Activated CD4-positive, alpha-beta memory T cell treated with anti-CD3 and anti-CD28 coated beads for 36 hours (primary cell): ENCODE data around the gene PRELID1. TPM values are rescaled to one million over a fixed set of nuclear protein-coding genes. Genes with fewer than 3 reads are reported as not detected.
A peak's percentile ranks its signal among the peaks of the same experiment; 100 is the strongest.

Experiments
- CTCF ChIA-PET: fragments of 350-600 bp; sonication (Branson Sonifier 250); formaldehyde crosslinking; loops from one replicate; lab custom pipeline; 2021; ENCODE audit warnings: antibody characterized with exemption, inconsistent platforms; lab: Charles Lee
- POLR2A ChIA-PET: fragments of 350-600 bp; sonication (Branson Sonifier 250); formaldehyde crosslinking; loops from one replicate; lab custom pipeline; 2021; ENCODE audit warnings: antibody characterized with exemption; lab: Charles Lee
- DNase-seq: peaks from one replicate; pipeline ENCODE4 v3.0.0-alpha.2; 2020
- H3K27ac Mint-ChIP-seq: one replicate; pipeline ENCODE4 v1.8.0; 2021; ENCODE audit warnings: mixed read lengths
- H3K27me3 Mint-ChIP-seq: one replicate; pipeline ENCODE4 v1.8.0; 2021; ENCODE audit warnings: mixed read lengths
- H3K36me3 Mint-ChIP-seq: one replicate; pipeline ENCODE4 v1.8.0; 2021; ENCODE audit warnings: mixed read lengths
- H3K4me1 Mint-ChIP-seq: one replicate; pipeline ENCODE4 v1.8.0; 2021; ENCODE audit warnings: low read depth, mixed read lengths
- H3K4me3 Mint-ChIP-seq: one replicate; pipeline ENCODE4 v1.8.0; 2021; ENCODE audit warnings: mild to moderate bottlenecking, mixed read lengths
- H3K9me3 Mint-ChIP-seq: one replicate; pipeline ENCODE4 v1.8.0; 2021; ENCODE audit warnings: mixed read lengths
- intact Hi-C: fragments of 100-400 bp; cut with micrococcal nuclease; formaldehyde crosslinking; loops from one replicate; pipeline ENCODE4 v1.15.1; 2023
- total RNA-seq, 2 experiments: library from RNA; stranded (reverse); gene quantifications; one replicate each; pipeline ENCODE4 v1.2.3, GENCODE V29; 2021

PRELID1 gene
- total RNA-seq, 2 experiments from 2014 or later: 247 to 248 TPM

GRCh38 chr5:177308740-177309139 is 5.1 kb downstream of the PRELID1 start:
- Mint-ChIP-seq H3K4me1 (peaks cover 46% of the 10 kb centered on the region), H3K36me3 (peaks cover 34% of the 10 kb centered on the region), H3K27me3 (peaks cover 1% of the 10 kb centered on the region), H3K4me3 (no peak overlapping the region), H3K27ac (no peak overlapping the region), H3K9me3 (no peaks in the 10 kb centered on the region)
- DNase-seq: no peak
- ChIA-PET POLR2A (interaction anchor here (1.0 to 1.9 kb wide), 3 partner anchors 43 to 137 kb away, joined by 3 to 11 read pairs (median 3); partner anchors contain the start of genes LMAN2 and PRR7), CTCF (interaction anchor here (0.6 to 4.3 kb wide), 28 partner anchors 10 to 213 kb away, joined by 3 to 52 read pairs (median 7); partner anchors contain the start of gene LMAN2)
- intact Hi-C loops: no loop called here

GRCh38 chr5:177309351-177310191 is 6.0 kb downstream of the PRELID1 start:
- Mint-ChIP-seq H3K27me3 (peaks cover 1% of the 10 kb centered on the region), H3K4me1 (peaks cover 45% of the 10 kb centered on the region), H3K36me3 (peaks cover 29% of the 10 kb centered on the region), H3K9me3 (no peaks in the 10 kb centered on the region), H3K27ac (no peak overlapping the region), H3K4me3 (peak overlapping the region; percentile 48)
- CTCF ChIA-PET: interaction anchor here (0.6 to 4.3 kb wide), 56 partner anchors 8 to 772 kb away, joined by 3 to 52 read pairs (median 5); partner anchors contain the start of genes GRK6, LMAN2, PDLIM7 and RNF44
- POLR2A ChIA-PET: interaction anchor here (0.5 to 1.9 kb wide), 7 partner anchors 10 to 192 kb away, joined by 3 to 11 read pairs (median 3); partner anchors contain the start of genes LMAN2 and PRR7
- DNase-seq: peak; percentile 84
- intact Hi-C loops: loop anchor here (5.0 kb wide), 1 partner anchor 208 kb away; the partner anchor contains the start of gene DDX41

- ChIA-PET CTCF (interaction anchor here (0.6 to 4.3 kb wide), 51 partner anchors 8 to 773 kb away, joined by 3 to 52 read pairs (median 5); partner anchors contain the start of genes GRK6, LMAN2, PDLIM7 and RNF44), POLR2A (interaction anchor here (0.5 to 1.9 kb wide), 5 partner anchors 9 to 191 kb away, joined by 3 to 11 read pairs (median 4); partner anchors contain the start of gene LMAN2)
- Mint-ChIP-seq H3K36me3 (peaks cover 21% of the 10 kb centered on the region), H3K27ac (no peak overlapping the region), H3K4me3 (peak overlapping the region; percentile 78), H3K27me3 (peaks cover 1% of the 10 kb centered on the region), H3K9me3 (no peaks in the 10 kb centered on the region), H3K4me1 (peaks cover 37% of the 10 kb centered on the region)
- intact Hi-C loops: loop anchor here (5.0 kb wide), 1 partner anchor 207 kb away; the partner anchor contains the start of gene DDX41
- peak; percentile 10 for DNase-seq
These were observed 6.7 kb downstream of the PRELID1 start for GRCh38 chr5:177310332-177310731.

GRCh38 chr5:177310757-177311391 is 7.3 kb downstream of the PRELID1 start:
- Mint-ChIP-seq H3K27ac (peak overlapping the region; percentile 2), H3K36me3 (peaks cover 17% of the 10 kb centered on the region), H3K9me3 (no peaks in the 10 kb centered on the region), H3K4me1 (peaks cover 32% of the 10 kb centered on the region), H3K27me3 (peaks cover 1% of the 10 kb centered on the region), H3K4me3 (peak overlapping the region; percentile 78)
- peak; percentile 52 for DNase-seq
- ChIA-PET POLR2A (interaction anchor here (0.8 to 1.9 kb wide), 4 partner anchors 9 to 116 kb away, joined by 3 to 11 read pairs (median 6); partner anchors contain the start of gene LMAN2), CTCF (interaction anchor here (0.7 to 4.3 kb wide), 32 partner anchors 8 to 773 kb away, joined by 3 to 52 read pairs (median 7); partner anchors contain the start of genes LMAN2 and RNF44)
- intact Hi-C loops: loop anchor here (5.0 kb wide), 1 partner anchor 206 kb away; the partner anchor contains the start of gene DDX41

- H3K4me3 Mint-ChIP-seq: peak overlapping the region; percentile 78
- no peaks in the 10 kb centered on the region for H3K9me3 Mint-ChIP-seq
- no peak overlapping the region for H3K27ac Mint-ChIP-seq
- H3K36me3 Mint-ChIP-seq: peaks cover 12% of the 10 kb centered on the region
- CTCF ChIA-PET: interaction anchor here (1.6 to 4.3 kb wide), 6 partner anchors 13 to 199 kb away, joined by 6 to 52 read pairs (median 21); no protein-coding TSS in a partner anchor
- H3K4me1 Mint-ChIP-seq: peaks cover 27% of the 10 kb centered on the region
- POLR2A ChIA-PET: interaction anchor here (1.1 to 1.8 kb wide), 3 partner anchors 8 to 114 kb away, joined by 4 to 7 read pairs (median 6); partner anchors contain the start of genes LMAN2, PRELID1 and RAB24
- peaks cover 1% of the 10 kb centered on the region for H3K27me3 Mint-ChIP-seq
- intact Hi-C loops: loop anchor here (5.0 kb wide), 1 partner anchor 206 kb away; the partner anchor contains the start of gene DDX41
- no peak for DNase-seq
These were observed 7.8 kb downstream of the PRELID1 start for GRCh38 chr5:177311392-177311722.

- Mint-ChIP-seq H3K4me3 (peak within 1 kb of the TSS; percentile 78), H3K27ac (peak within 1 kb of the TSS; percentile 88), H3K9me3 (no peaks in the 10 kb centered on the region), H3K36me3 (peaks cover 7% of the 10 kb centered on the region), H3K27me3 (peaks cover 1% of the 10 kb centered on the region), H3K4me1 (peaks cover 22% of the 10 kb centered on the region)
- CTCF ChIA-PET: interaction anchor here (0.7 to 3.5 kb wide), 13 partner anchors 8 to 651 kb away, joined by 3 to 28 read pairs (median 5); partner anchors contain the start of genes PRELID1 and RAB24
- intact Hi-C loops: loop anchor here (1.0 to 5.0 kb wide), 8 partner anchors 9 to 205 kb away; partner anchors contain the start of genes DDX41, GRK6, LMAN2 and PDLIM7
- DNase-seq: peak; percentile 98
- POLR2A ChIA-PET: interaction anchor here (1.0 to 1.8 kb wide), 5 partner anchors 9 to 136 kb away, joined by 3 to 7 read pairs (median 4); partner anchors contain the start of genes LMAN2, PRELID1 and RAB24
These were observed 8.4 kb downstream of the PRELID1 start, which contains the start of gene MXD3 for GRCh38 chr5:177311723-177312648. TSS of gene MXD3 (minus strand) at chr5:177311898. CDS start at chr5:177311830, 68 bp downstream.

GRCh38 chr5:177312649-177313181 is 9.1 kb downstream of the PRELID1 start:
- intact Hi-C loops: loop anchor here (1.0 to 5.0 kb wide), 8 partner anchors 9 to 205 kb away; partner anchors contain the start of genes DDX41, GRK6, LMAN2 and PDLIM7
- peaks cover 1% of the 10 kb centered on the region for H3K27me3 Mint-ChIP-seq
- CTCF ChIA-PET: interaction anchor here (0.7 to 2.7 kb wide), 13 partner anchors 9 to 652 kb away, joined by 3 to 14 read pairs (median 4); partner anchors contain the start of genes PDLIM7, PRELID1 and RAB24
- H3K9me3 Mint-ChIP-seq: no peaks in the 10 kb centered on the region
- peak; percentile 79 for DNase-seq
- POLR2A ChIA-PET: interaction anchor here (0.6 to 1.8 kb wide), 6 partner anchors 10 to 135 kb away, joined by 3 to 7 read pairs (median 4); partner anchors contain the start of genes LMAN2, PRELID1 and RAB24
- H3K4me3 Mint-ChIP-seq: peak overlapping the region; percentile 78
- peak overlapping the region; percentile 88 for H3K27ac Mint-ChIP-seq
- H3K36me3 Mint-ChIP-seq: peaks cover 6% of the 10 kb centered on the region
- peaks cover 20% of the 10 kb centered on the region for H3K4me1 Mint-ChIP-seq

- H3K36me3 Mint-ChIP-seq: peaks cover 6% of the 10 kb centered on the region
- H3K27me3 Mint-ChIP-seq: peaks cover 1% of the 10 kb centered on the region
- no peak for DNase-seq
- H3K27ac Mint-ChIP-seq: no peak overlapping the region
- H3K9me3 Mint-ChIP-seq: no peaks in the 10 kb centered on the region
- POLR2A ChIA-PET: interaction anchor here (1.0 to 1.5 kb wide), 2 partner anchors 65 to 143 kb away, joined by 3 read pairs; no protein-coding TSS in a partner anchor
- no peak overlapping the region for H3K4me3 Mint-ChIP-seq
- peaks cover 25% of the 10 kb centered on the region for H3K4me1 Mint-ChIP-seq
- CTCF ChIA-PET: interaction anchor here (0.8 to 2.7 kb wide), 6 partner anchors 43 to 188 kb away, joined by 3 to 14 read pairs (median 6); partner anchors contain the start of gene PDLIM7
- intact Hi-C loops: loop anchor here (2.0 to 5.0 kb wide), 4 partner anchors 37 to 204 kb away; partner anchors contain the start of genes DDX41, LMAN2 and PDLIM7
These were observed 10.1 kb downstream of the PRELID1 start for GRCh38 chr5:177313561-177314259.
